Thoracic aorta (tissue), 2 donors: ENCODE results near the gene CELF4. TPM values are rescaled to one million over a fixed set of nuclear protein-coding genes. Genes with fewer than 3 reads are reported as not detected.

ENCODE experiments used
- ATAC-seq: fragments of 150-250 bp; one replicate; pipeline ENCODE4 v1.8.0; 2017; ENCODE audit warnings: low read depth; ENCODE audit not compliant: insufficient number of reproducible peaks, low FRiP score
- DNase-seq: peaks from one replicate; pipeline ENCODE4 v3.0.0-alpha.2; 2020; ENCODE audit warnings: low spot score
- H3K27ac ChIP-seq, 2 donors: fragments of 200-600 bp; sonication (generic); 1 replicate in 1 of 2; 2 replicates in 1 of 2; pipeline ENCODE4 v1.5.1; 2016; ENCODE audit warnings: mild to moderate bottlenecking in 2 of 2, moderate library complexity in 2 of 2
- H3K27me3 ChIP-seq: fragments of 200-600 bp; sonication (generic); replicated peaks from 2 replicates; pipeline ENCODE4 v1.6.0; 2016; ENCODE audit warnings: mild to moderate bottlenecking; ENCODE audit not compliant: insufficient read depth
- H3K36me3 ChIP-seq: fragments of 200-600 bp; sonication (generic); one replicate; pipeline ENCODE4 v1.5.1; 2016
- H3K4me1 ChIP-seq, 2 donors: fragments of 200-600 bp; sonication (generic); 1 replicate in 1 of 2; 2 replicates in 1 of 2; pipeline versions ENCODE4 v1.5.1 to v1.6.0; 2016; ENCODE audit warnings: low read depth in 2 of 2, mild to moderate bottlenecking in 1 of 2; ENCODE audit not compliant: control insufficient read depth in 1 of 2
- H3K4me3 ChIP-seq: fragments of 200-600 bp; sonication (generic); 2 replicates; pipeline ENCODE4 v1.5.1; 2016; ENCODE audit warnings: mild to moderate bottlenecking
- H3K9me3 ChIP-seq: fragments of 200-600 bp; sonication (generic); 2 replicates; pipeline ENCODE4 v1.5.1; 2016
- total RNA-seq, 2 donors: library from RNA; depleted of rRNA; stranded (reverse); fragments of >200 nt; gene quantifications; one replicate each; pipeline versions ENCODE4 v1.1.0 to v1.2.3, GENCODE V29; 2016
- TF ChIP-seq, protein P1 (sequence below): fragments of 200-600 bp; sonication (generic); IDR thresholded peaks from one replicate; pipeline ENCODE4 v1.5.1; 2019; ENCODE audit warnings: antibody characterized with exemption

Gene CELF4
- total RNA-seq, 2 donors from 2014 or later = not detected

- H3K27me3 ChIP-seq = no peaks in the 10 kb centered on the region
- no peaks in the 10 kb centered on the region for H3K9me3 ChIP-seq
- TF ChIP-seq, protein P1, sequence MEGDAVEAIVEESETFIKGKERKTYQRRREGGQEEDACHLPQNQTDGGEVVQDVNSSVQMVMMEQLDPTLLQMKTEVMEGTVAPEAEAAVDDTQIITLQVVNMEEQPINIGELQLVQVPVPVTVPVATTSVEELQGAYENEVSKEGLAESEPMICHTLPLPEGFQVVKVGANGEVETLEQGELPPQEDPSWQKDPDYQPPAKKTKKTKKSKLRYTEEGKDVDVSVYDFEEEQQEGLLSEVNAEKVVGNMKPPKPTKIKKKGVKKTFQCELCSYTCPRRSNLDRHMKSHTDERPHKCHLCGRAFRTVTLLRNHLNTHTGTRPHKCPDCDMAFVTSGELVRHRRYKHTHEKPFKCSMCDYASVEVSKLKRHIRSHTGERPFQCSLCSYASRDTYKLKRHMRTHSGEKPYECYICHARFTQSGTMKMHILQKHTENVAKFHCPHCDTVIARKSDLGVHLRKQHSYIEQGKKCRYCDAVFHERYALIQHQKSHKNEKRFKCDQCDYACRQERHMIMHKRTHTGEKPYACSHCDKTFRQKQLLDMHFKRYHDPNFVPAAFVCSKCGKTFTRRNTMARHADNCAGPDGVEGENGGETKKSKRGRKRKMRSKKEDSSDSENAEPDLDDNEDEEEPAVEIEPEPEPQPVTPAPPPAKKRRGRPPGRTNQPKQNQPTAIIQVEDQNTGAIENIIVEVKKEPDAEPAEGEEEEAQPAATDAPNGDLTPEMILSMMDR = no peak
- H3K4me3 ChIP-seq = no peak overlapping the region
- no peak for ATAC-seq
- H3K4me1 ChIP-seq = no peaks in the 10 kb centered on the region
- no peak for DNase-seq
- no peak overlapping the region for H3K27ac ChIP-seq
- H3K36me3 ChIP-seq = no peaks in the 10 kb centered on the region
Observed at GRCh38 chr18:37405229-37405628, 160.4 kb downstream of the CELF4 start.

GRCh38 chr18:37403788-37404187, 161.8 kb downstream of the CELF4 start:
- Histone ChIP-seq H3K27ac (no peak overlapping the region), H3K4me1 (no peaks in the 10 kb centered on the region), H3K4me3 (no peak overlapping the region), H3K9me3 (no peaks in the 10 kb centered on the region), H3K36me3 (no peaks in the 10 kb centered on the region), H3K27me3 (no peaks in the 10 kb centered on the region)
- DNase-seq (no peak), ATAC-seq (no peak)
- TF ChIP-seq, protein P1 = no peak

DNA sequence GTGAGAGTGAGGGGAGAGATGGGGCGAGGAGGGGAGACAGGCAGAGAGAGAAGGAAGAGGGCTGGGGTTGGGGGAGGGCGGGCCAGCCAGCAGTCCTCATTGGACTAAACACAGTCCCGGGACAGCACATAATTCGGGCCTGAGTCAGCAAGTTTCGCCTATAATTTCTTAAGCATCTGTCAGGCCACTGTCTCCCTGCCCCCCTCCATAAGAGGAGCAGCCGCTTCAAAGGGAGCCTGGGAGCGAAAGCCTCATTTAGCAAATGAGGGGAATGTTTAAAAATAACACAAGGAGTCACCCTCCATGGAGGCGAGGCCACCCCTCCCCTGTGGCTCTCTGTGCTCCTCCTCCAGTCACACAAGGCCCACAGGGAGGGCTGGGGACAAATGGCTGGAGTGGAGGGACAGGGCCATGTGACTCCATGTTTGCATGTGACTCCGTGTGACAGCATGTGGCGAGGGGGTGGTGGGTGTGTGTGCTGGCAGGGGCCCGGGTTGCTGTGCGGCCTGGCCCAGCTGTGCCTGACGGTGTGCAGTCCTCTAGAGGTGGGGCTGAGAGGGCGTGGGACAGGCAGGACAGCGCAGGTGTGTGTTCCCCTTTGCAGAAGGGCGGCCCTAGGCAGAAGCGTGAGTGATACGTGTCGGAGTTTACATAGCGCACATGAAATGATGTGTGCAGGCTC, 162.4 kb downstream of the CELF4 start:
- H3K27me3 ChIP-seq = no peaks in the 10 kb centered on the region
- no peaks in the 10 kb centered on the region for H3K36me3 ChIP-seq
- H3K9me3 ChIP-seq = no peaks in the 10 kb centered on the region
- ATAC-seq = no peak
- no peak overlapping the region for H3K27ac ChIP-seq
- TF ChIP-seq, protein P1 = no peak
- H3K4me1 ChIP-seq = no peaks in the 10 kb centered on the region
- H3K4me3 ChIP-seq = no peak overlapping the region
- DNase-seq = no peak

- no peaks in the 10 kb centered on the region for H3K4me1 ChIP-seq
- no peak for DNase-seq
- TF ChIP-seq, protein P1 = no peak
- H3K9me3 ChIP-seq = no peaks in the 10 kb centered on the region
- no peak overlapping the region for H3K27ac ChIP-seq
- no peaks in the 10 kb centered on the region for H3K27me3 ChIP-seq
- no peak overlapping the region for H3K4me3 ChIP-seq
- no peak for ATAC-seq
- no peaks in the 10 kb centered on the region for H3K36me3 ChIP-seq
Observed at GRCh38 chr18:37402735-37403099, 162.9 kb downstream of the CELF4 start.

GRCh38 chr18:37400802-37401201, 164.8 kb downstream of the CELF4 start:
- Histone ChIP-seq H3K9me3 (no peaks in the 10 kb centered on the region), H3K36me3 (no peaks in the 10 kb centered on the region), H3K27me3 (no peaks in the 10 kb centered on the region), H3K4me1 (no peaks in the 10 kb centered on the region), H3K4me3 (no peak overlapping the region), H3K27ac (no peak overlapping the region)
- DNase-seq (no peak), ATAC-seq (no peak)
- TF ChIP-seq, protein P1 = no peak
